CD4-positive, alpha-beta T cell treated with Interleukin-17A for 1 hour (primary cell): ENCODE data around the gene TRABD.

ENCODE experiments used
- DNase-seq: peaks from one replicate; pipeline ENCODE4 v3.0.0-alpha.2; 2020

Gene TRABD

DNA sequence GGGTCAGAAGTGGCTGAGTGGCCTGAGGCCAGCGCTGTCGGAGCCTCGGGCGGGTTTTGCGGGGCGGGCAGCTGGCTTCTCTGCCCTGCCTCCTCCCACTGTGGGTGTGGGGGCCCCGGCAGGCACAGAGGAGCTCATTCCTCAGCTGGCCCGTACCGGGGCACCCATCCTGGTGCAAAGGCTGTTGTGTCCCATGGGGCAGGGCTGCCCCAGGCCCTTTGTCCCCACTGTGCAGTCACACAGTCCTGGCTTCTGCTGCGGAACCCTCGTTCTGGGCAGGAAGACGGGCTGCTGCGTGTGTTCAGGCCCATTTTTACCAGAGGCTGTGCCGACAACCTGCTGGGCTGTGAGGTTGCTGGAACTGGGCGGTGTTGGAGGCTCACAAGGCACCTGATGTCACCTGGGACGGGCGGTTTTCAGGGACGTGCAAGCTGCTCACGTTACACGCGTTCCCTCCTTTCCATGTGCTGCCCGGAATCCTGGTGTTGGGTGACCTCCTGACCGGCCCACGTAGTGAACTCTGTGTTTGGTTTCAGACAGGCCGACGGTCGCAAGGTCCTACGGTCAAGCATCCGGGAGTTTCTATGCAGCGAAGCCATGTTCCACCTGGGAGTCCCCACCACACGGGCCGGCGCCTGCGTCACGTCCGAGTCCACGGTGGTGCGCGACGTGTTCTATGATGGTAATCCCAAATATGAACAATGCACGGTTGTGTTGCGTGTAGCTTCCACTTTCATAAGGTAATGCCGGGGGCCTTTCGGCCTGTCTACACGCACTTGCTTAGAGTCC is 20.3 kb downstream of the TRABD start:
- no peak for DNase-seq

DNA sequence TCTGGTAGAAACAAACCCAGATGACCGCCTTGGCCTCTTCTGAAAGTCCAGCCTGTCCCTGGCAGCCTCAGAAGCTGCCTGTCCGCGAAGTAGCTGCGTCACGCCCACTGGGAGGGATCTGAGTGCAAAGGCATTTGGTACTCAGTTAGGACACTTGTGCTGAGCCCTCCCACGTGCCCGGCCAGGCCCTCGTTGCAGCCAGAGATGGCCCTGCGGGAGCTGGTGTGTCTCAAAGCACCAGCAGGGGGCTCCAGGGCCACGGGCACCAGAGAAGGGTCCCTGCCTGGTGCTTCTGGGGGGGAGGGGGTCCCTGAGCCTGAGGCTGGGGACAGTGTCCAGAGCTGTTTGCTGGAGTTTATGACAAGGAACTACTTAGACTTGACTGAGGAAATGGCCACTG is 20.9 kb downstream of the TRABD start:
- no peak for DNase-seq

DNA sequence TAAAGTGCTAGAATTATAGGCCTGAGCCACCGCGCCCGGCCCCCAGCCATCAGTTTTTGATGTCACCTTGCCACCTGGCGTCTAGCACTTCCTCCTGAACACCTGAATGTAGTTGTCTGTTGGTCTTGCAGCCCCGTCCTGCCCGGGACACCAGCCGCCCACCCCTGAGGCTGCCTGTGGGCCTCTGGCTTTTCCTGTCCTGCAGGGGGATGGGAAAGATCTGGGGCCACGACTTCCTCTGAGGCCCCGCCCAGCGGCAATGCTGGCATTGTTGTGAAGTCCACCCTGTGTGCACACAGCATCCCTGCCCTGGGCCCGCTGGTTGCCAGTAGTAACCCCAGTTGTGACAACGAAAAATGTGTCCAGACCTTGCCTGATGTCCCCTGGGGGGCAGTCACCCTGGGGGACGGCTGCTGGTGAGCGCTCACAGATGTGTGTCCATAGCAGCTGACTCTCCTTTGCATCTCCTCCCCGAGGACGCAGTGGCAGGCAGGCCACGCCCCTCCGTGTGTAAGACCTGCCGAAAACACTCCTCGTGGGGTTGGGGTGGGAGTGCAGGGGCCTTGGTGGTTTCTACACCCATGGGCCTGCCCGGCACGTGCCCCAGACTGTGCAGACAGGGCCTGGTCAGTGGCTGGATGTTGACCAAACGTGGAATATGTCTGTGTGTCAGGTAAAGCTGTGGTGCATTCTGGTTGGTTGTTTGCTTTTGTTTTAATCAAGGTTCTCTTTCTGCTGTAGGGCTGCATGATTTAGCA is 21.8 kb downstream of the TRABD start:
- DNase-seq, result no peak

DNA sequence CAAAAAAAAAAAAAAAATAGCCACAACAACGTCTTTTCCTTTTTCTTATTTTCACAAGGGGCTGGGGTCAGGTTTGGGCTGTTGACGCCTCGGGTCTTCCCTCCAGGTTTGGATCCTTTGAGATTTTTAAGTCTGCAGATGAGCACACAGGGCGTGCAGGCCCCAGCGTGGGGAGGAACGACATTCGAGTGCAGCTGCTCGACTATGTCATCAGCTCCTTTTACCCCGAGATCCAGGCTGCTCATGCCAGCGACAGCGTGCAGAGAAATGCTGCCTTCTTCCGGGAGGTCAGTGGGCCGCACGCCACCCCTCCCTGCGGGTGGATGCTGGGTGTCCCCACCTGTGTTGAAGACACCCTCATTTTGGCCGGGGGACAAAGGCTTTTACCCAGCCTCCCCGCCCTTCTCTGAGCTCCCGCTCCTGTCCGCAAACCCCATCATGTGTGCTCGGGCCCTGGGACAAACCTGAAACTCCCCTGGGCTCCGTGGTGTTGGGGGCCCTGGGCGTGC is 22.8 kb downstream of the TRABD start:
- no peak for DNase-seq

DNA sequence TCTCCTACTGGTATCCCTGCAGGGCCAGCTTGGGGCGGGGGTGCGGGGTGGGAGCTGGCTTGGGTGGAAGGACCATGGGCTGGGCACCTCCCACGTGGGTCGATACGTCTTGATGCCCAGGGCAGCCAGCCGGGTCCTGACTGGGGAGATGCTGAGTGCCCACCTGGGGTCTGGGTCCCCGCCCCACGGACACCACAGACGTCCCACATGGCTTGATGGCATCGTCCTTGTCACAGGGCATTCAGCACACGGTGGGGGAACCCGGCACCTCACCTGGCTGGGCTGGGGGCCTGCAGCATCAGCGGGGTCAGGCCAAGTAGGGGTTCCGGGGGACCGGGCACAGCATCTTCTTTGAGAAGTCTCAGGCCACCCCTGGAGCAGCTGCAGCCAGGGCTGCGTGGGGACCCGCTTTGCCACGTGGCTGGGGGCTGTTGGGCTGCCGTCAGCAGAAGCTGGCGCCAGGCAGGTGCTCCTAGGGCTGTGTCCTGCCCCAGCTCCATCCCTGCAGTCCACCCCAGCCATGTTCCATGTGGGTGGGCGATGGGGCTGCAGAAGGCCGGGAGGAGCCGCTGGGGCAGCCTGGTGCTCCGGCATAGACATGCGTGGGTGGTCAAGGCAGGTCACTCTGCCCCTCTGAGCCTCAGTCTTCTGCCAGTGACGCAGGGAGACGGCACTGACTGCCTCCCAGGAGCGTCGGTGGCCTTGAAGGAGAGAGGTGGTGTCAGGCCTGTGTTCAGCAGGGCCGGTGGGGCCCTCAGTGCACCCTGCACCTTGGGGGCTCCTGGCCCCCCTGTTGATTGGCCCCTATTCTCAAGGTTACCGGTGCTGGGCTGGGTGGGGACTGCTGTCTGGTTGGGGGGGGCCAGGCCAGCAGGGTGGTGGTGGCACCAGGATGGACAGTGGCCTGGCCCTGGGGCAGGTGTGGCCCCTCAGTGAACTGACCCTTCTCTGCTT is 23.5 kb downstream of the TRABD start:
- no peak for DNase-seq

DNA sequence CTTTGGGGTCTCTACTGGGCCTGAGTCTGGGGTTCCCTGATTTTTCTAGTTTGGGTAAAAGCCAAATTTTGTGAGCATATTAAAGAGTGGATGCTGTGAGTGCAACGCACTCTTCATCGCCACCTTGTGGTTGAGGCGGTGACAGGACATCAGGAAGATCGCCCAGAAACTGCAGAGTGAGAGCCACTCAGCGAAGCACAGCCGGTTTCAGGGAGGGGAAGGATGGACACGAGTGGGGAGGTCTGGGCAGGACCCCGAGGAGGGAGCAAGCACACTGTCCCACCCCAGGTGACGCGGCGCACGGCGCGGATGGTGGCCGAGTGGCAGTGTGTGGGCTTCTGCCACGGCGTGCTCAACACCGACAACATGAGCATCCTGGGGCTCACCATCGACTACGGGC is 24.2 kb downstream of the TRABD start:
- DNase-seq, result peak; percentile 77

DNA sequence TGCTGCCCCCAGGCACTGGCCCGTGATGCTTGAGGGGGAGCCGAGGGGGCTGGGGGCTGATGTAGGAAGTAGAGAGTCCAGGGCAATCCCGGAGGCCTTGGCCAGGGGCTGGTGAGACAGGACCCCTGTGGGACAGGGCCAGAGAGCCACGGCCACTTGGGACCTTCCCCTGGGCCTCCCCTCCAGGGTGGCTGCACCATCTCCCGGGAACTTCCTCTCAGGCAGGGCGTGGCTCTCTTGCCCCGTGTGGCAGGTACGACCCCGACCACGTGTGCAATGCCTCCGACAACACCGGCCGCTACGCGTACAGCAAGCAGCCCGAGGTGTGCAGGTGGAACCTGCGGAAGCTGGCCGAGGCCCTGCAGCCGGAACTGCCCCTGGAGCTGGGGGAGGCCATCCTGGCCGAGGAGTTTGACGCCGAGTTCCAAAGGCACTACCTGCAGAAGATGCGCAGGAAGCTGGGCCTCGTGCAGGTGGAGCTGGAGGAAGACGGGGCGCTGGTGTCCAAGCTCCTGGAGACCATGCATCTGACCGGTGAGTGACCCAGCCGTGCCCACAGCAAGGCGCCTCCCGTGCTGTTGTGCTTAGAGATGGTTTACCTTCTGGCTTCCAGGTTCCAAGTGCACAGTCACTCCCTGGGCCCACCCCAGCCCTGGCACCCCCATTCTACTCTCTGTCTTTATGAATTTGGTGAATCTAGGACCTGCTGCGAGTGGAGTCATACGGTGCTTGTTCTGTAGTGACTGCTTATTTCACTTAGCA is 24.8 kb downstream of the TRABD start:
- DNase-seq, result no peak

DNA sequence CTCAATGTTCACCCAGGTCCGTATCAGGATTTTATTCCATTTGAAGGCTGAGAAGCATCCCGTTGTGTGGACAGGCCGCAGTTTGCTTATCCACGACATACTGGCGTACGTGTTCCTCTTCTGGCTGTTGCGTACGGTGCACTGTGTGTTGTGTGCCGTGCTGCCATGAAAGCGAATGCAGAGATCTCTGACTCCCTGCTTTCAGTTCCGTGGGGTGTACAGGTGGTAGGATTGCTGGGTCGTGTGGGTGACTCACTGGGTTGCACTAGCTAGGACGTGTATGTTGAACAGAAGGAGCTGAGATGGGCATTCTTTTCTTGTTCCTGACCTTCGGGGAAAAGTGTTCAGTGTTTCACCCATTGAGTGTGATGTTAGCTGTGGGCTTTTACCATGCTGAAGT is 25.4 kb downstream of the TRABD start:
- DNase-seq, result no peak

DNA sequence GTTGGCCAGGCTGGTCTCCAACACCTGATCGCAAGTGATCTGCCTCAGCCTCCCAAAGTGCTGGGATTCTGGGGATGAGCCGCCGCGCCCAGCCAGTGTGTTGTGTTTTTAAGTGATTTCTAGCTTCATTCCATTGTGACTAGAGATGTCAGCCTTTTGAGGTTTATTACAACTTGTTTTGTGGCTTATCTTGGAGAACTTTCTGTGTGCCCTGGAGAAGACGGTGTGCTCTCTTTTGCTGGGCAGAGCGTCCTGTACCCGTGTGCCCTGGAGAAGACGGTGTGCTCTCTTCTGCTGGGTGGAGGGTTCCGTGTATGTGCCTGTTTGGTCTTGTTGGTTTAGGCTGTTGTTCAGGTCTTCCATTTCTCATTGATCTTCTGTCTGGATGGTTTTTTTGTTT is 27.6 kb downstream of the TRABD start:
- DNase-seq, result no peak

DNA sequence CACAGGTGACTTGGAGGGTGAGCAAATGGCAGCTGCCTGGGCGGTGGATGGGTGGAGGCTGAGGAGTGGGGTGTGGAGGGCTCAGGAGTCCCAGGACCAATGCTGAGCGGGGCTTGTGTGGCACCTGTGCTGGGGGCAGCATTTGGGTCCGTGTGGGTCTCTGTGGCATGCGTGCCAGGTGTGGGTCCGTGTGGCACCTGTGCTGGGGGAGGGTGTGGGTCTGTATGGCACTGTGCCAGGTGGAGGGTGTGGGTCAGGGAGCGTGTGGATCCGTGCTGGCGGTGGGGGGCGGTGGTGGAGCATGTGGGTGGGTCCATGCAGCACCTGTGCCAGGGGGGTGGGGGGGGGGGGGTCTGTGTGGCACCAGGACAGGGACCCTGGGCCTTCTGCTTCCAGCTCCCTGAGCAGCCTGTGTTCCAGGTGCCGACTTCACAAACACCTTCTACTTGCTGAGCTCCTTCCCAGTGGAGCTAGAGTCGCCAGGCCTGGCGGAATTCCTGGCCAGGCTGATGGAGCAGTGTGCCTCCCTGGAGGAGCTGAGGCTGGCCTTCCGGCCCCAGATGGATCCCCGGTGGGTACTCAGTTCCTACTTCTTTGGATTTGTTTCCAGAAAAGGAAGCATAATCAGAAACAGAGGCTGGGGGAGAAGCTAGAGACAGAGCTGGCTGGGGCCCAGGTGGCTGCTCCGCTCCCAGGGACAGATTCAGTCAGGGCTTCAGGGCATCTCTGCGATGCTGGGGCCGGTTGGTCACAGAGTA is 29.8 kb downstream of the TRABD start:
- no peak for DNase-seq

DNA sequence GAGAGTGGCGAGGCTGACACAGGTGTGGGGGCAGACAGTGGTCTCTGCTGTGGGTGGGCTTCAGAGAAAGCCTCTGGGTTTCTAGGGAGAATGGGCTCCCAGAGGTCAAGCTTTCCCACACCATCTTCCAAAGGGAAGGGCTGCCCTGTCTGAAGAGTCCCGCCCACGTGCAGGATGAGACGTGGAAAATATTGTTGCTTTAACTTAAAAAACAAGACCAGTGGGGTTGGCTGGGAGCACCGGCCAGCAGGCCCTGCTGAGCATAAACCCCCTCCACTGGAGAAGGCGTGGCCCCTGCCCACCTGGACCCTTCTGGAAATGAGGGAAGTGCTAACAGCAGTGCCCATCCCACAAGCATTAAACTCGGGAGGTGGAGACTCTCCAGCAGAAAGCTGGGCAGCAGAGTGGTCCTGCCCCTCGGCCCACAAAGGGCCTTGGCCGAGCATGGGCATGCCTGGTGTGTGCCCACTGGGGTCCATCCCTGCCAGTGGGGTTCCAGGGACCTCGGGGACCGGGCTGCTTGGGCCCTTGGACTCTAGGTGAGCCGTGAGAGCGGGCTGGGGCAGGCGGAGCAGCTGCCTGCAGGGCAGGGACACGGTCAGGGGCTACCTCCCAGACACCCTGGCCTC is 30.5 kb downstream of the TRABD start:
- no peak for DNase-seq

DNA sequence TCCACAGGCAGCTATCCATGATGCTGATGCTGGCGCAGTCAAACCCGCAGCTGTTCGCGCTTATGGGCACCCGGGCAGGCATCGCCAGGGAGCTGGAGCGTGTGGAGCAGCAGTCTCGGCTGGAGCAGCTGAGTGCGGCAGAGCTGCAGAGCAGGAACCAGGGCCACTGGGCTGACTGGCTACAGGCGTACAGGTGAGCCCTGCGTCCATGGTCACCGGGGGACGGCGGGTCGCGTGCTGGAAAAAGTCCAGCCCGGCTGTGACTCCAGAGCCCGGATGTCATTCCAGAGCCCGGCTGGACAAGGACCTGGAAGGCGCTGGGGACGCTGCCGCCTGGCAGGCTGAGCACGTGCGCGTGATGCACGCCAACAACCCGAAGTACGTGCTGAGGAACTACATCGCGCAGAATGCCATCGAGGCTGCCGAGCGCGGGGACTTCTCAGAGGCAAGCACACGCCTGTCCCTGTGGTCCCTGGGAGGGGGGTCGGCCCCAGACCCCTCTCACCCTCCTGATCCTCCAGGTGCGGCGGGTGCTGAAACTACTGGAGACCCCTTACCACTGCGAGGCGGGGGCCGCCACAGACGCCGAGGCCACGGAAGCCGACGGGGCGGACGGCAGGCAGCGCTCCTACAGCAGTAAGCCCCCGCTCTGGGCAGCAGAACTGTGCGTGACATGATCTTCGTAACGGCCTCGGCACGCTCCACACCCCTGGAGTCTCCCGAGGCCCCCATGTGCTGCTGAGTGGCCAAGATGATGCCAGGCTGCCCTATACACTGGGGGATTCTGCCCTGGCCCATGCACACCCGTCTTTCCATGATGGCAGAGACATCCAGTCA is 31.2 kb downstream of the TRABD start:
- no peak for DNase-seq

DNA sequence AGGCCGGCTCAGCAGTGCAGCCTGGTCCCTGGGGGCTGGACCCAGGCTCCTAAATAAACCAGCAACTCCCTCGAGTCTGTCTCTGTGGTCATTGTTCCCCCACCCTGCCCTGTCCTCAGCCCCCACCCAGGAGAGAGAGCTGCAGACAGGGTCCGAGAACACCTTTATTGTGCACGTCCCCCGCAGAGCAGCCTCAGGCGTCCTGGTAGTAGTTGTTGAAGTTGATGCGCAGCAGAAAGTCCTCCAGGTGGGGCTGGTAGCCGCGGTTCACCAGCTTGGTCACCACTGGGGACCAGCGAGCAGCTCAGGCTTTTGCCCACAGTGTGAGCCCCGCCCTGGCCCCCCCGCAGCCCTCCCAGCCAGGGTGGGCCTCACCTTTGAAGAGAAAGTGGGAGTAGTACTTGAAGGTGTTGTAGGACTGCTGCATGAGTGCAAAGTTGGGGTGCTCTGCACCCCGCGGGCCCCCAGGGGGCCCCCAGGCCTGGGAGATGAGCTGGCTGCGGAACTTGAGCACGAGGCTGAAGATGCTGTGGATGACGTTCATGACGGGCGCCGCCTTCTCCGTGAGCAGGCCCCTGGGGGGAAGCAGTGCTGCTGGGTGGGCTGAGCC is 31.9 kb downstream of the TRABD start:
- DNase-seq, result no peak

DNA sequence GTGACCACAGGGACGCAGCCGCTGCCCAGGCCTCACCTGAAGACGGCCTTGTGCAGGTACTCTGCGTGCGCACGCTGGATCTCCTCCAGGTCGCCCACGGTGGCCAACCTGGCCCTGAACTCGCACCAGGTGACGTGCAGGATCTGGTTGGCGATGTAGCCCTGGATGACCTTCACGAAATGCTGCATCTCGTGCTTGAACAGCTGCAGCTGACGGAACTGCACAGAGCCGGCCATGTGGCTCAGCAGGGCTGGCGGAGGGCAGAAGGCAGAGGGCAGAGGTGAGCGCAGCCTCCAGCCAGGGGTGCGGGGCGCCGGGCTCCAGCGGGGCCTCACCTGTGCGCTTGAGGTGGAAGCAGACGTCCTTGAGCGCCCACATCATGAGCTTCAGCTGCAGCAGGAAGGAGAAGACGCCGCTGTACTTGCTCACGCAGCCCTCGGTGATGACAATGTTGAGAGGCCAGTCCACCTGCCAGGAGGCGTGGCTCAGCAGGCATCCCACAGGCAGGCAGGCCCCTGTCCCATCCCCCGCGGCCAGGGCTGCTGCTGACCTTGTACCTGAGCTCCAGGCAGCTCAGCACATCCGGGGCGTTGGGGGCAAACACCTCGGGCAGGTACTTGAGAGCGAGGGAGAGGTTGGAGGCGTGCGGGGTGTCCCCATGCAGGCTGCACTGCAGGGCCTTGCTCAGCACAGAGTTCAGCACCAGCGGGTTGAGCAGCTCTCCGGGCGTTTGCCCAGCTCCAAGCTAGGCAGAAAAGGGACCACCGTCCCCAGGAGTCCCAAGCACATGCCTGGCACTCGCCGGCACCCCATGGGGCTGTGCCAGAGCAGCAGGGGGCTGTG is 32.7 kb downstream of the TRABD start:
- DNase-seq, result no peak

DNA sequence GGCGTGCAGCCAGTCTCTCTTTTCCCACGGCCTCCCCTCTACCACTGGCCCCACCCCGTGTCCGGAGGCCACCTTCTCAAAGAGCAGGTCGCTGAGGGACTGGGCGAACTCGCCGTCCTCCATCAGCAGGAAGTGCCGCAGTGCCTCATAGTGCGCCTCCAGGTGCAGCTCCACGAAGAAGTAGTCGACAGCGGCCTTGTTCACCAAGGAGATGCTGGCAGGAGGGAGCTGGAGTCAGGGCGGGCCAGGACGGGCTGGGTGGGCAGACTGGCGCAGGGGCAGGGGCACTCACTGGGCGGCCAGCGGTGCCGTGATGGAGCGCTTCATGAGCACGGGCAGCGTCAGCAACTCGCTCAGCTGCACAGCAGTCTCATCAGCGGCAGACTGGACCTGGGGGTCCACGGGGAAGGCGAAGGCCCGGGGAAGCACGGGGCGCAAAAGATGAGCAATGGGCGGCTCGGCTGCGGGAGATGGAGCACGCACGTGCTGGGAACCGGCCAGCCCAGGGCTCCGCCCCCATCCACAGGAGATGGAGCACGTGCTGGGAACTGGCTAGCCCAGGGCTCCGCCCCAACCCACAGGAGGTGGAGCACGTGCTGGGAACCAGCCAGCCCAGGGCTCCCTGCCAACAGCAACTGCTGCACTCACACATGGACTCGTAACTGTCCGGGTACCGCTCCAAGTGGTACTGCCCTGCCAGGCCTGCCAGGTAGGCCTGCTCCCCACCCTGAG is 33.4 kb downstream of the TRABD start:
- no peak for DNase-seq

DNA sequence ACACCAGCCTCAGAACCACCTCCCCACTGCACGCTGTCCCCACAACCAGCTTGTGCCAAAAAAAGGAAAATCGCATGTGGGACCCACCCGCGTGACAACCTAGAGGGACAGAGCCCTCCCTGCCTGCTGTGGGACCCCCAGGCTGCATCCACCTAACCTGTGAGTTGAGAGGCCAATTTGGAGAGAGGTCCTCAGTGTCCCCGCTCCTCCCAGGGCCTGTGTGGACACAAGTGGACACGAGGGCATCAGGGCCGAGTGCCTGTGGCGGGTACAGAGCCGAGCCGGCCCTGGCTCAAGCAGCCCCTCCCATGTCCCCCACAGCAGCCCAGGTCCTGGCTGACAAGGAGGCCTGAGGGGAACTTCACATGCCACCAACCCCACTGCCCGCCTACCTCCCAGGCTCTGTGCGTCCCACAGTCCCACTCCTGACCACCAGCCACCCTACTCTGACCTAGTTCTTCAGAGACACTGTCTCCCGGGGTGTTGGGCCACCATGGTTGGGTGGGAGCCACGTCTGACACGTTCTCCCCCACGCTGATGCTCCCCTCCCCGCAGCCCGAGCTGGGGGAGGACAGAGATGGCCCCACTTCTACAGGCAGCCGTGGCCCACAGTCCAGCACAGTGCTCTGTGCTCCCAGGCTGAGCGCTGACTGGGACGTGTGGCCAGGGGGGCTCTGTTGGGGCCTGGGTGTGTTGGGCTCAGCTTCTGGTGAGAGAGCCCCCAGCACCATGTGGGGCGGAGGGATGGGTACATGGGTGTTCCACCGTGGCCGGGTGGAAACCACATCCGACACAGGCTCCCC is 34.3 kb downstream of the TRABD start:
- no peak for DNase-seq
